ENCODE data around the gene CALHM4. TPM values are rescaled to one million over a fixed set of nuclear protein-coding genes. Genes with fewer than 3 reads are reported as not detected.
"Not testable (repeated sequence)": the region's sequence is repeated elsewhere in the genome, so short reads cannot be mapped to it uniquely, and the experiment has no call there.

The CALHM4 gene
- total and polyA plus RNA-seq, 3 donors from 2014 or later: 0.25 to 1.2 TPM; not detected in 1

GRCh38 chr6:116586738-116587137 is 33.2 kb downstream of the CALHM4 start:
- 97 to 99% methylated on average over 2 of the region's 2 CpGs for WGBS, 2 donors
- no peaks in the 10 kb centered on the region for H3K27me3 ChIP-seq
- no peaks in the 10 kb centered on the region for H3K36me3 ChIP-seq (ENCODE audit: low read depth, missing control alignments)
- no peak for TF ChIP-seq CTCF (IDR thresholded peaks at IDR 0.05)
- no peak for TF ChIP-seq POLR2A (IDR thresholded peaks at IDR 0.05)
- H3K4me1 ChIP-seq: no peaks in the 10 kb centered on the region
- intact Hi-C loops (cut with DNase I; ENCODE audit: low total_unique reads): no loop called here
- no peak for DNase-seq
- H3K27ac ChIP-seq: no peak overlapping the region
- no peaks in the 10 kb centered on the region for H3K9me3 ChIP-seq
- H3K4me3 ChIP-seq: no peak overlapping the region

GRCh38 chr6:116595247-116595646 is 41.7 kb downstream of the CALHM4 start:
- Histone ChIP-seq H3K36me3 (ENCODE audit: low read depth, missing control alignments) (no peaks in the 10 kb centered on the region), H3K4me1 (no peaks in the 10 kb centered on the region), H3K9me3 (no peaks in the 10 kb centered on the region), H3K27me3 (no peaks in the 10 kb centered on the region), H3K27ac (no peak overlapping the region), H3K4me3 (no peak overlapping the region)
- intact Hi-C loops (cut with DNase I; ENCODE audit: low total_unique reads): no loop called here
- 90 to 93% methylated on average over 3 of the region's 3 CpGs for WGBS, 2 donors
- TF ChIP-seq CTCF (IDR thresholded peaks at IDR 0.05): no peak
- TF ChIP-seq POLR2A (IDR thresholded peaks at IDR 0.05): no peak
- no peak for DNase-seq

DNA sequence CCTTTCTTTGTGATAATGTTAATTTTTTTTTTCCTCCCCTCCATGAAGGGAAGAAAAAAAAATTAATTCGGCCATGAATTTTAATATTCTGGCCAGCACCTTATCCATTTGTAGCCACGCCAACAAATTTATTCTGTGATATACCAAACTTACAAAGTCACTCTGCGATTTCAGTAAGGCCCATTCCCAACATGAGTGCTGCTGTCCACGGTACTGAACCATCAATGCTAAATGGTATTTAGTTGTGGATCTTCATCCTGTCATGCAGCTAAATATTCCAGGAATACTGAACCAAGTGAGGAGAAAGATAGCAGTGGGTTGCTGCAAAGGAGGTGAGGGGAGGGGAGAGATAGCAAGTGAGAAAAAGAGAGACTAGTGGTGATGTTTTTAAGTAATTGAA is 43.3 kb downstream of the CALHM4 start:
- no peak for DNase-seq
- no peaks in the 10 kb centered on the region for H3K27me3 ChIP-seq
- TF ChIP-seq CTCF (IDR thresholded peaks at IDR 0.05) (no peak), POLR2A (IDR thresholded peaks at IDR 0.05) (no peak)
- no peak overlapping the region for H3K4me3 ChIP-seq
- WGBS, 2 donors: 78 to 80% methylated on average over 4 of the region's 4 CpGs
- no peaks in the 10 kb centered on the region for H3K36me3 ChIP-seq (ENCODE audit: low read depth, missing control alignments)
- H3K4me1 ChIP-seq: no peaks in the 10 kb centered on the region
- no peak overlapping the region for H3K27ac ChIP-seq
- intact Hi-C loops (cut with DNase I; ENCODE audit: low total_unique reads): no loop called here
- H3K9me3 ChIP-seq: no peaks in the 10 kb centered on the region

DNA sequence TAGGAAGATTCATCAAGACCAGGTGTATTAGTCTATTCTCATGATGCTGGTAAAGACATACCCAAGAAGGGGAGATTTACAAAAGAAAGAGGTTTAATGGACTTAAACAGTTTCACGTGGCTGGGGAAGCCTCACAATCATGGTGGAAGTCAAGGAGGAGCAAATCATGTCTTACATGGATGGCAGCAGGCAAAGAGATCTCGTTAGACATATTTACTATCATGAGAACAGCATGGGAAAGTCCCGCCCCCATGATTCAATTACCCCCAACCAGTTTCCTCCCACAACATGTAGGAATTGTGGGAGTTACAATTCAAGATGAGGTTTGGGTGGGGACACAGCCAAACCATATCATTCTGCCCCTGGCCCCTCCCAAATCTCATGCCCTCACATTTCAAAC is 50.4 kb downstream of the CALHM4 start:
- intact Hi-C loops (cut with DNase I; ENCODE audit: low total_unique reads); H3K27me3 ChIP-seq; H3K36me3 ChIP-seq (ENCODE audit: low read depth, missing control alignments); H3K27ac ChIP-seq; DNase-seq; H3K4me1 ChIP-seq; H3K9me3 ChIP-seq; H3K4me3 ChIP-seq: not testable (repeated sequence)
- WGBS, 2 donors: 82 to 95% methylated on average over 3 of the region's 3 CpGs

- 90 to 95% methylated on average over 3 of the region's 3 CpGs for WGBS, 2 donors
- H3K9me3 ChIP-seq; H3K4me3 ChIP-seq; H3K36me3 ChIP-seq (ENCODE audit: low read depth, missing control alignments); intact Hi-C loops (cut with DNase I; ENCODE audit: low total_unique reads); H3K27ac ChIP-seq; H3K27me3 ChIP-seq; DNase-seq; H3K4me1 ChIP-seq: not testable (repeated sequence)
Measured at GRCh38 chr6:116604868-116605267, 51.3 kb downstream of the CALHM4 start.

DNA sequence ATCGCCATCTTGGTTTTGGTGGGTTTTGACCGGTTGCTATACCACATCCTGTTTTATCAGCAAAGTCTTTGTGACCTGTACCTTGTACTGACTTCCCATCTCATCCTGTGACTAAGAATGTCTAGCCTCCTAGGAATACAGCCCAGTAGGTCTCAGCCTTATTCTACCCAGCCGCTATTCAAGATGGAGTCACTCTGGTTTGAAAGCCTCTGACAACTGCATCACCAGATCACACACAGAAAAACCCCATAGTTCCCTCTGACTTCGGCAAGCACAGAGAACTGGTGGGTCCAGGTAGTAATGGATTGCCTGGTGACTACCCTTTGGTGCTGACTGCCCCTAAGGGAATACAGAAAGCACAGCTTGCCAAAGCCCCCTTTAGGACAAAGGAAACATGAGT is 52.4 kb downstream of the CALHM4 start:
- Histone ChIP-seq H3K27me3 (no peaks in the 10 kb centered on the region), H3K27ac (no peak overlapping the region), H3K4me1 (no peaks in the 10 kb centered on the region), H3K36me3 (ENCODE audit: low read depth, missing control alignments) (no peaks in the 10 kb centered on the region), H3K9me3 (no peaks in the 10 kb centered on the region), H3K4me3 (no peak overlapping the region)
- no peak for DNase-seq
- TF ChIP-seq CTCF (IDR thresholded peaks at IDR 0.05) (no peak), POLR2A (IDR thresholded peaks at IDR 0.05) (no peak)
- 95 to 97% methylated on average over 4 of the region's 4 CpGs for WGBS, 2 donors
- intact Hi-C loops (cut with DNase I; ENCODE audit: low total_unique reads): no loop called here

Other genes with a start within 250 kb of the CALHM4 start
- 10 to 100 TPM; 35.1 to 49.3 TPM for gene DSE, start 182.8 kb upstream of the CALHM4 start, total RNA-seq
- 31.5 TPM for gene DSE, start 182.8 kb upstream of the CALHM4 start, polyA plus RNA-seq (ENCODE audit: insufficient read depth, low read depth, low replicate concordance)
- 10 to 100 TPM in 1 of 2 donors, 1 to 10 TPM in 1; 9.7 to 10.4 TPM for gene CALHM6, start 92.4 kb upstream of the CALHM4 start, total RNA-seq
- 15.7 TPM for gene CALHM6, start 92.4 kb upstream of the CALHM4 start, polyA plus RNA-seq (ENCODE audit: insufficient read depth, low read depth, low replicate concordance)
- 1 to 10 TPM; 2.0 TPM for gene CALHM5, start 42.1 kb upstream of the CALHM4 start, total RNA-seq
- gene CALHM5, start 42.1 kb upstream of the CALHM4 start, polyA plus RNA-seq (ENCODE audit: insufficient read depth, low read depth, low replicate concordance): 1.5 TPM
- gene TRAPPC3L, start 8.1 kb upstream of the CALHM4 start, total RNA-seq: under 1 TPM in 1 of 2 donors, not detected in 1; 0.39 TPM
- 0.37 TPM for gene TRAPPC3L, start 8.1 kb upstream of the CALHM4 start, polyA plus RNA-seq (ENCODE audit: insufficient read depth, low read depth, low replicate concordance)
- gene RWDD1, start 17.8 kb downstream of the CALHM4 start, total RNA-seq: 10 to 100 TPM; 20.5 to 27.8 TPM
- 15.6 TPM for gene RWDD1, start 17.8 kb downstream of the CALHM4 start, polyA plus RNA-seq (ENCODE audit: insufficient read depth, low read depth, low replicate concordance)
- 1 to 10 TPM; 2.1 to 5.2 TPM for gene RSPH4A, start 62.7 kb downstream of the CALHM4 start, total RNA-seq
- gene RSPH4A, start 62.7 kb downstream of the CALHM4 start, polyA plus RNA-seq (ENCODE audit: insufficient read depth, low read depth, low replicate concordance): 8.1 TPM
- 10 to 100 TPM; 11.8 to 13.6 TPM for gene ZUP1, start 115.0 kb downstream of the CALHM4 start, total RNA-seq
- 8.5 TPM for gene ZUP1, start 115.0 kb downstream of the CALHM4 start, polyA plus RNA-seq (ENCODE audit: insufficient read depth, low read depth, low replicate concordance)
- gene KPNA5, start 127.5 kb downstream of the CALHM4 start, total RNA-seq: 10 to 100 TPM; 23.4 to 32.8 TPM
- gene KPNA5, start 127.5 kb downstream of the CALHM4 start, polyA plus RNA-seq (ENCODE audit: insufficient read depth, low read depth, low replicate concordance): 50.3 TPM
- gene FAM162B, start 212.0 kb downstream of the CALHM4 start, total RNA-seq: 1 to 10 TPM; 3.2 to 5.4 TPM
- 9.4 TPM for gene FAM162B, start 212.0 kb downstream of the CALHM4 start, polyA plus RNA-seq (ENCODE audit: insufficient read depth, low read depth, low replicate concordance)